T47D (cell line): ENCODE results near the gene GINS2.

Experiments
- DNase-seq, 2 experiments: peaks; one replicate each; pipeline versions ENCODE4 v3.0.0 to v3.0.0-alpha.2; 2011 to 2012; ENCODE audit warnings: low read depth in 1 of 2, low spot score in 1 of 2
- JUND ChIP-seq: IDR thresholded peaks from 2 replicates; pipeline ENCODE4 v1.6.1; 2012; ENCODE audit warnings: low read depth
- in situ Hi-C: cut with HindIII; loops from 2 replicates; pipeline ENCODE4 v1.10.0; 2016; ENCODE audit warnings: low sequenced_read_pairs, low pct_unique_long_range_greater_than_20kb

Gene GINS2

DNA sequence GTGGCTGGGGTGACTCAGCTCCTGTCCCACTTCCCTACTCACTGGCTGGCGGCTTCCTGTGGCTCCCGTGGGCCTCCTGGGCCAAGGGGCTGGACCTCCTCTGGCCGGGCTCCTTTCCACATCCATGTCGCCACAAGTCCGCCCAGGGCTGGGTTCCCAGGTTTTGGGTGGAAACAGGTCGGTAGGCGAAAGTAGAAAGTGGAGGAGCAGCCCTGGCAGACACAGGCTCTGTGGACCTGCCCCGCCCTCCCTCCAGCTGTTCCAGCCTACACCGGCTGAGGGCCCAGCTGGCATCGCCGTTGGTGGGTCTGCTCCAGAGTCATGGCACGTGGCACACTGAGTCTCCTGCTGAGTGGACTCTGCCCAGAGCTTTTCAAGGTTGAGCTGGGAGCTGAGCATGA, 47.0 kb downstream of the GINS2 start:
- in situ Hi-C loops, result no loop called here

DNA sequence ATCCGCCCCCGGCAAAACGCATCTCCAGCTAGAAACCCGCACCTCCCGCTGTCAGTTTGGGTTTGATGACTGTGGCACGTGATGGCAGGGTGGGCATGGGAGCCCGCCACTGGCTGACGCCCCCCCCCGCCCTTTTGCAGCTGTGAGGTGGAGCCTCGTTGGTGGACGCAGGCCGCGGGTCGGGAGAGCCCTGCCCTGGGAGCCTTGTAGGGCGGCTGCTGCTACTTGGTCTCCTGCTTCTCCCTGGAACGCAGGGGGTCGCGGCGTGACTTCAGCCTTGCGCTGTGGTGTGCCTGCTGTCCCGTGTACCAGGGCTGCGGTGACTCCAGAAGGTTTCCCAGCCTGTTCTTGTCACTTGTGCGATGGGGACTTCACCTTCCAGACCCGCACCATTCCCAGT, 47.4 kb downstream of the GINS2 start:
- in situ Hi-C loops, result no loop called here
- no peak for TF ChIP-seq JUND

More for the DNA sequence above, 47.0 kb downstream of the GINS2 start:
- no peak for TF ChIP-seq JUND
- no peak for DNase-seq

DNA sequence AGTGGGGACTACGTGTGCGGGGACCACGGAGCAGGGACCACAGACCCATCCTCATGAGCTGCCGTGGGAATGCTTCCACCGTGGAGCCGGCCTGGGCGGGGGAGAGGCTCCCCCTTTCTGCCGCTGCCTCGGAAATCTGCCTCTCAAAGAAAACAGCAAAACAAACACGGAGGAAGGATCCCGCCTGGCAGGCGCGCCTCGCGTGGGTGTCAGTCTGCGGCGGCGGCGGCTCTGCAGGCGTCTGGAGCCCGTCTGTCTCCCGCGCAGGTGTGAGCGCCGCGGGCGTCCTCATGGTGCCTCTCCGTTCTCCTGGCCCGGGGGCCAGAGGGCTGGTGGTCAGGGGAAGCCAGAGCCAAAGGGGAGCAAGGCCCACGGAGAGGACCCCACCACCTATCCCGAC, 48.2 kb downstream of the GINS2 start:
- in situ Hi-C loops, result no loop called here
- TF ChIP-seq JUND, result no peak
- DNase-seq, result no peak

More for the DNA sequence above, 47.4 kb downstream of the GINS2 start:
- DNase-seq, result no peak

DNA sequence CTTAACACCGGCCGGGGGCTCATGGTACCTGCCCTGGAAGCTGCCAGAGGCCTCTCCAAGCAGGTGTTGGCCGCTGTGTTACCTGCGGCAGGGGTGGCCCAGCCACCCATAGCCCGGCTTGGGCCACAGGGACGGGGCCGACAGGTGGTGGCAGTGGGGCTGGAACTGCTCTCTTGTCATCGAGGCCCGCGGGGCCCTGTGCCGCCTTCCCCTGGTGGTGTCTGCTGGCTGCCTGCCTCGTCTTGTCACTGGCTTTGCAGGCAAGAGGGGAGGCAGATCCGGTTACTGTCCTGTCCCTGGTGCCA, 48.5 kb downstream of the GINS2 start:
- in situ Hi-C loops, result no loop called here
- no peak for TF ChIP-seq JUND
- no peak for DNase-seq

DNA sequence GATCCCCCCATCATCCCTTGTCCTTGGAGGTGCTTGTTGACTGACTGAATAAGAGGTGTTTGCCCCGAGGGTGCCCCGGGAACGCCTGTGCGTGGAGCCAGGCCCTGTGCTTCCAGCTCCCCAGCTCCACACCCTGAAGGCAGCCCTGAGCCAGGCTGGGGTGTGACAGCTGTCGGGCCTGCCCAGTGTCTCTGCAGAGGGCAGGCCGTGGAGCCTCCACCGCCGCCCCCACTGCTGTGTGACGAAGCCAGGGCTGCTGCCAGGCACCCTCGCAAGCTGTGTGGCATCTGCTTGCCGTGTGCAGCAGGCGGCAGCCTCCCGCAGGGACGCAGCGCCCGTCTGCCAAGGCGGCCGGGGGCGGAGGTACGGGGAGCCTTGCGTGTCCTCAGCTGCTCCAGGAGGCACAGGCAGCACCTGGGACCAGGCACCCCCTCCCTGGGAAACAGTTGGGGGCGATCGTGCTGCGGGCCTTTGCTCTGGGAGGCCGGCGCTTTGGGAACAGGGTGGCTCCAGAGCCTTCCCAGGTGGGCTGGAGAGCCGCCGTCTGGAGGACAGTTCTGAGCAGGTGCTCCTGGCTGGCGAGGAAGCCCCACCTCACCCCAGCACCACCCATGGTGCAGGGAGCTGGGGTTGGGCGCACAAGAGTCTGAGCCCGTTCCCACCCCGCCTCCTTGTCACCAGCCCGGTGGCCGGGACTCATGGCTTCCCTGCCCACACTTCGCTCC, 49.1 kb downstream of the GINS2 start:
- TF ChIP-seq JUND, result no peak
- in situ Hi-C loops, result no loop called here
- peak in 1 of 2 experiments; percentile 74 for DNase-seq

DNA sequence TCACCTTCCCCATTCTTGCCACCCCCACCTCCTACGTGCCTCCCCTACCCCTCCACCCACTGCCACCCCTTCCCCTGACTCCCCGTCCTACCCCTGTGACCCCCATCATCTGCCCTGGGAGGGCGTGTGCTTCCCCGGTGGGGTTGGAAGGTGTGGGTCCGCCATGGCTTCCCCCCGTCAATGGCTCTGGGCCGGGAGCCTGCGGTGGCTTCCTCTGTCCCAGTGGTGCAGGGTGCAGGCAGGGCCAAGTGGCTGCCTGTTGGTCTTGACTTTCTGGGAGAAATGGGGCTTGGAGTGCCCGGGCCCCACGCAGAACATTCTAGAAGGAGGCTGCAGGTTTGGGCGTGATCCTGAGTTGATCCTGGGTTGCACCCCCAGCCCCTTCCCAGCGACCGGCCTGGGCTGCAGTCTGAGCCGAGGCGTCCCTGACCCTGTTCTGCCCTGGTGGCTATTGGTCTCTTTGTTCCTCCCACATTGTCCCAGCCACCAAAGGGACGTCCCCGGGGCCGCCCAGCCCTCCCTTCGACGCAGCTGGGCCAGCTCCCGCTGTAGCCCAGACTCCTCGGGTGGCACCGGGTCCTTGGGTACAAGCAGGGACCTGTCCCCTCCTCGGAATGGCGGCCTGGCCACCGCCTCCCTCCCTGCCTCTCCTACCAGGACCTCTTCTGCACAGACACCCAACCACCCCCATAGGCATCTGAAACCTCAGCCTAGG, 49.9 kb downstream of the GINS2 start:
- in situ Hi-C loops, result no loop called here
- TF ChIP-seq JUND, result no peak
- DNase-seq, result no peak

DNA sequence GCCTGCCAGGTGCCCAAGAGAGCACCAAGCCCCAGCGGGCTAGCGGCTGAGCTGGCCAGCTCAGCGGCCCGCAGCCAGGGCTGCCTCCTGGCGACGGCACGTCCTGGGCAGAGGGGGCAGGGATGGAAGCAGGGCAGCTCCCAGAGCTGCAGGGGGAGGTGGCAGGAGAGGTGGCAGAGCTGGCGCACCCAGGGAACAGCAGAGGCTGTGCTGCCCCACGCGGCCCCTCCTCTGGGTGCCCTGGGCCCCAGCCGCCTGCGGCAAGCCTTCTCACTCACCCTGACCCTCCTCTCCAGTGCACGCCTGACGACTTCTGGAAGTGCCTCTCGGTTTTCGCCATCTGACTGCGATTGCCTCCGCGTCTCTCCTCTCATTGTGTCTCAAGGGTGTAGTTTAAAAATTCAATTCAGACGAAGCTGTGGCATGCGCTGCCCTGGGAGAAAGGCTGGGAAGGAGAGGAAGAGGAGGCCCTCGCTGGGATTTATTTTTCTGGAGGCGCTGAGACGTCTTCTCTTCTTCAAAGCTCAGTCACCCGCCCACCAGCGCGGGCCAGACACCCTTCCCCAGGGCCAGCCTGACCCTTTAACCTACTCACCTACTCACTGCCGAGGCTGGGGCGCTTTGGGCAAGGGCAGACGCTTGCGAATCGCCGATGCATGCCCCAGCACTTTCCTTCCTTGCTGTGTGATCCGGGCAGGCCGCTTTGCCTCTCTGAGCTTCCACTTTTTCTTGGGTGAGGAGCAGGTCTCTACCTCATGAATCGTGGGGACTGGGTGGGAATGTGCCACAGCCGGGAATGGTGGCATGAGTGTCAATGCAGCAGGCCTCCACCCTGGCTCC, 50.7 kb downstream of the GINS2 start:
- DNase-seq, result no peak
- in situ Hi-C loops, result no loop called here
- TF ChIP-seq JUND, result no peak

DNA sequence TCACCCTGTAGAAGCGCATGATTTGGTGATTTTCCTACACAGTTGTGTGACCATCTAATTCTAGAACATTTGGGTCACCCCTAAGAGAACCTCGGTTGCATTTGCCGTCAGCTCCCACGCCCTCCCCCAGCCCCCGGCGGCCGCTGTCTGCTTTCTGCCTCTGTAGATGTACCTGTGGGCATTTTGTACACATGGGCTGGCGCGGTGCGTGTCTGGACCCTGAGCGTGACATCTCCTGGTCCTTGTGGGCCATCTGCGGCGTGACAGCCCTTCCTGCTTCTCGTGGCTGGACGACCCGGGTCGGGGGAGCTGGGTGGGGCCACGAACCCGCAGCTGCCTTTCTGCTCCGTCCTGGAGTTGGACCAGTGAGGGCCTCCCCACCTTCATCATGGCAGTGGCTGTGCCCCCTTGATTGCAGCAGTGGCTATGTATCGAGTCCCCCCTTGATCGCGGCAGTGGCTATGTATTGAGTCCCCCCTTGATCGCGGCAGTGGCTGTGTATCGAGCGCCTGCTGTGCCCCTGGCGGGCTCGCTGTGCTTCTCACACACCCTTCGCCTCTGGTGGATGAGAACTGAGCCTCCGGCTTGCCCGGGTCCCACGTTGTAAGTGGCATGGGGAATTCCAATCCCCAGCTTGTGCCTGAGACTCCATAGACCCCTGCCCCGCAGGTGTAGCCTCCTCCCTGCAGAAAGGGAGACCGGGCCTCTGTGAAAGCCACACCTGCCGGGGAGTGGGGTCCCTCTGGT, 51.5 kb downstream of the GINS2 start:
- no peak for DNase-seq
- in situ Hi-C loops, result no loop called here
- no peak for TF ChIP-seq JUND

DNA sequence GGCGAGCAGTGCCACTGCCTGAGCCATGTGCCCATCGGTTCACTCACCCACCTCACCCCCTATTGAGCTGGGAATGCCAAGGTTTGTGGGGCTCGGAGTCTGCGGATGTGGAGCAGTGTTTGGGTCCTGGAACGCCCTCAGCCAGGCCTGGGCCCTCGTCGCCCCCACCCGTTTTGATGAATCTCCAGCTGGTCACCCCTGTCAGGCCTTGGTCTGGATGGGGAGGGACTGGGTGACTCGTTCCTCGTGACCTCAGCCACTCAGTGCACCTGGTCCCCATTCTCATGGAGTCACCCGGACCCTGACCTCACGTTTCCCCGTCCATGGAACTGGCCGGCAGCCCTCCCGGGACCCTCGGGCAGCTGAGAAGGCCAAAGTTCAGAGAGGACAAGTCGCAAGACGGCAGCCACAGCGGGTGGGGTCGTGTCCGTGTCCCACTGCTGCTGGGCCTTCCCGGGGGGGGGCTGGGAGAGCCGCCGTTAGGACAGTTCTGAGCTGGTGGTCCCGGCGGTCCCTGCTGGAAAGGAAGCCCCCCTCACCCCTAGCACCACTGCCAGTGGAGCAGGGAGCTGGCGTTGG, 52.4 kb downstream of the GINS2 start:
- no peak for TF ChIP-seq JUND
- no peak for DNase-seq
- in situ Hi-C loops, result no loop called here

DNA sequence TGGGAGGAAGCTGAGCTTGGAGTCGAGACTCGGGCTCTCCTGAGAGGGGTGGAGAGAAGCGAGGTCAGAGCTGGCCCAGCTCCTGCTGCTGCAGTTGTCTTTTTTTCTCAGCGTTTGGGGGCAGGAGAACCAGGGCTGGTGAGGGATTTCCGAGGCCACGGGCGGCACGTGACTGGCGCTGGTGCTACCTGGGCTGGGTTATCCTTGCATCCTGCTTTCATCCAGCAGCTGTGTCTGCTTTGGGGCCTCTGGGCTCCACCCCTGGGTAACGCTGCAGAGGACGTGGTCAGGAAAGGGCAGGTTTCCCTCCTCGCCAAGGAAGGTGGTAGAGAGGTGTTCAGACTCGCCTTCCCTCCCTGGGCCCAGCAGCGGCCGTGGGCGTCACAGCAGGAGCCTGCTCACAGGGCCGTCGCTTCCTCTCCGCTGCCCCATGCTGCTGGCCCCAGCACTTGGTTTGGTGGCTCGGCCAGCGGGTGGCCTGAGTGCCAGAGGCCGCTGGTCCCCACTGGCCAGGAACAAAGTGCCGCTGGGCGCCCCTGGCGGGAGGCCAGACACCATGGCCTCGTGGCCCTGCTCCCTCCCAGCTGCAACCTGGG, 53.1 kb downstream of the GINS2 start:
- no peak for DNase-seq
- TF ChIP-seq JUND, result no peak
- in situ Hi-C loops, result no loop called here

DNA sequence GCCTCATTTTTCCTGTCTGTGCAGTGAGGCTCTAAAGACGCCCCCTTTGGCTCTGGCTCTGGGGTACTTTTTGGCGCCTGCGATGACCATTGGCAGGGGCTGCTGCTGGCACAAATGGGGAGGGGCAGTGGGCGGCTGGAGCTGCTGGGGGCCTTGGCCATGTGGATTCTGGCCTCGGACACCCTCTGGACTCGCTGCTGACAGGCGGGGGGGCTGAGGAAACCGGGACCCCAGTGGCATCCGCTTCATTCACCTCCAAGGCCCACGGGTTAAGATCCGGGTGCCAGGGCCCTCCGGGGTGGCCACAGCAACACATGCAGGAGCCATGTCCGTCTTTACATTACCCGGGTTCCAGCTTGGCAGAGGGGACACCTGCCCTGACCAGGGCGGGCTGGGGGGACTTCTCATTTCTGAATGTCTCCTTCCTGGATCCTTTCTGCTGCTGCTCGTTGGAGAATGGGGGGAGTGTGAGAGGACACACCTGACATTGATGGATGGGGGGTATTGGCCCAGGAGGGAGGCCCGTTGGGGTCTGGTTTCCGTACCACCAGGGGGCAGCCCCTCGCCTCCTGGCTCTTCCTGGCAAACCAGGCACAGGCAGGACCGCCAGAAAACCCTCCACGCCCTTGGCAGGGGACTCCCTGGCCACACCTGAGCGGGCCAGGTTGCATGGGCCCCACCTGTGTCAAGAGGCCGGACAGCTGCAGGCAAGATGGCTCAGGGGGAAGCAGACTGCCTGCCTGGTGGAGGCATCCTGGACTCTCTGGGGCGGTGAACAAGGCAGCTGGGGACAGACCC, 53.8 kb downstream of the GINS2 start:
- in situ Hi-C loops, result no loop called here
- no peak for DNase-seq
- no peak for TF ChIP-seq JUND
